Testis (tissue), 3 donors: ENCODE measurements around the gene RPE. TPM values are rescaled to one million over a fixed set of nuclear protein-coding genes. Genes with fewer than 3 reads are reported as not detected.

Experiments
- DNase-seq: peaks from one replicate; pipeline ENCODE4 v3.0.0-alpha.2; 2019
- H3K27ac ChIP-seq, 2 donors: fragments of 200-600 bp; sonication (generic); one replicate each; pipeline ENCODE4 v1.5.1; 2019
- H3K27me3 ChIP-seq: fragments of 200-600 bp; sonication (generic); one replicate; pipeline ENCODE4 v1.5.1; 2019
- H3K36me3 ChIP-seq: fragments of 200-600 bp; sonication (generic); one replicate; pipeline ENCODE4 v1.5.1; 2017; ENCODE audit warnings: low read depth; ENCODE audit errors: missing control alignments
- H3K4me1 ChIP-seq: fragments of 200-600 bp; sonication (generic); one replicate; pipeline ENCODE4 v1.5.1; 2019
- H3K4me3 ChIP-seq, 2 donors: fragments of 200-600 bp; sonication (generic); one replicate each; pipeline ENCODE4 v1.5.1; 2017 to 2019
- H3K9me3 ChIP-seq: fragments of 200-600 bp; sonication (generic); one replicate; pipeline ENCODE4 v1.5.1; 2017
- CTCF ChIP-seq, 3 experiments: fragments of 450-650 bp in 2 of 3; fragments of 200-600 bp in 1 of 3; sonication (generic) in 1 of 3; IDR thresholded peaks; one replicate each; pipeline ENCODE4 v1.5.1; 2016 to 2019; ENCODE audit warnings: antibody characterized with exemption in 3 of 3, mild to moderate bottlenecking in 2 of 3, moderate library complexity in 1 of 3
- POLR2A ChIP-seq: fragments of 450-650 bp; IDR thresholded peaks from one replicate; pipeline ENCODE4 v1.6.1; 2017; ENCODE audit warnings: antibody characterized with exemption, mild to moderate bottlenecking, moderate library complexity
- WGBS, 2 donors: methylation state at CpG; one replicate each; pipeline ENCODE4 v1.1.5; 2018; 5-methylcytosine and 5-hydroxymethylcytosine counted together
- intact Hi-C: fragments of 100-400 bp; cut with DNase I; formaldehyde crosslinking; loops from one replicate; pipeline ENCODE4 v1.15.1; 2023; ENCODE audit warnings: low total_unique reads
- polyA plus RNA-seq: library from polyadenylated mRNA; stranded (reverse); fragments of 350-450 nt; fragmentation: Illumina TruSeq; extraction: RNeasy Lipid Tissue Mini Kit (QIAGEN cat#74804); gene quantifications from one replicate; pipeline ENCODE4 v1.2.3, GENCODE V29; 2014; ENCODE audit warnings: low read depth, low replicate concordance; ENCODE audit not compliant: insufficient read depth
- total RNA-seq, 2 donors: library from RNA; depleted of rRNA; stranded (reverse); fragments of >200 nt; gene quantifications; one replicate each; pipeline ENCODE4 v1.2.3, GENCODE V29; 2016

RPE gene
- total and polyA plus RNA-seq, 3 donors from 2014 or later: 26.9 to 58.7 (median 35.9) TPM

- no peaks in the 10 kb centered on the region for H3K9me3 ChIP-seq
- no peaks in the 10 kb centered on the region for H3K27me3 ChIP-seq
- intact Hi-C loops: no loop called here
- no peak for DNase-seq
- H3K4me1 ChIP-seq: no peaks in the 10 kb centered on the region
- no peak overlapping the region for H3K4me3 ChIP-seq
- no peak for TF ChIP-seq CTCF (IDR thresholded peaks at IDR 0.05)
- no peak for TF ChIP-seq POLR2A
- 78 to 86% methylated on average over 3 of the region's 3 CpGs for WGBS, 2 donors
- no peak overlapping the region for H3K27ac ChIP-seq
- H3K36me3 ChIP-seq: no peaks in the 10 kb centered on the region
Measured at GRCh38 chr2:210022824-210023223, 20.4 kb downstream of the RPE start.

- intact Hi-C loops: no loop called here
- TF ChIP-seq CTCF (IDR thresholded peaks at IDR 0.05) (no peak), POLR2A (no peak)
- Histone ChIP-seq H3K4me1 (no peaks in the 10 kb centered on the region), H3K27ac (no peak overlapping the region), H3K36me3 (no peaks in the 10 kb centered on the region), H3K9me3 (no peaks in the 10 kb centered on the region), H3K4me3 (no peak overlapping the region), H3K27me3 (no peaks in the 10 kb centered on the region)
- no peak for DNase-seq
- WGBS, 2 donors: 81 to 86% methylated on average over 2 of the region's 2 CpGs
Measured at GRCh38 chr2:210027608-210028007, 25.2 kb downstream of the RPE start.

- DNase-seq: no peak
- no peak overlapping the region for H3K4me3 ChIP-seq
- no peaks in the 10 kb centered on the region for H3K9me3 ChIP-seq
- H3K4me1 ChIP-seq: no peaks in the 10 kb centered on the region
- 77 to 94% methylated on average over 2 of the region's 2 CpGs for WGBS, 2 donors
- H3K27me3 ChIP-seq: no peaks in the 10 kb centered on the region
- intact Hi-C loops: no loop called here
- no peak for TF ChIP-seq CTCF (IDR thresholded peaks at IDR 0.05)
- TF ChIP-seq POLR2A: no peak
- H3K36me3 ChIP-seq: no peaks in the 10 kb centered on the region
- no peak overlapping the region for H3K27ac ChIP-seq
Measured at GRCh38 chr2:210028178-210028577, 25.7 kb downstream of the RPE start.

GRCh38 chr2:210034087-210034683 is 31.7 kb downstream of the RPE start:
- no peak overlapping the region for H3K4me3 ChIP-seq
- no peak overlapping the region for H3K27ac ChIP-seq
- no peaks in the 10 kb centered on the region for H3K36me3 ChIP-seq
- no peaks in the 10 kb centered on the region for H3K9me3 ChIP-seq
- H3K4me1 ChIP-seq: no peaks in the 10 kb centered on the region
- TF ChIP-seq CTCF (IDR thresholded peaks at IDR 0.05): no peak
- TF ChIP-seq POLR2A: no peak
- H3K27me3 ChIP-seq: no peaks in the 10 kb centered on the region
- intact Hi-C loops: no loop called here
- 56 to 66% methylated on average over 2 of the region's 2 CpGs for WGBS, 2 donors
- no peak for DNase-seq

GRCh38 chr2:210035679-210036078 is 33.2 kb downstream of the RPE start:
- DNase-seq: no peak
- Histone ChIP-seq H3K36me3 (no peaks in the 10 kb centered on the region), H3K4me3 (no peak overlapping the region), H3K27ac (no peak overlapping the region), H3K9me3 (no peaks in the 10 kb centered on the region), H3K4me1 (no peaks in the 10 kb centered on the region), H3K27me3 (no peaks in the 10 kb centered on the region)
- 85 to 93% methylated on average over 4 of the region's 4 CpGs for WGBS, 2 donors
- TF ChIP-seq CTCF (IDR thresholded peaks at IDR 0.05) (no peak), POLR2A (no peak)
- intact Hi-C loops: no loop called here
